GM18909 (cell line): ENCODE measurements around the gene DGKZ.
"Not testable (repeated sequence)": the region's sequence is repeated elsewhere in the genome, so short reads cannot be mapped to it uniquely, and the experiment has no call there.

Experiments used
- ATAC-seq: cut with Tn5 transposase; IDR thresholded peaks from one replicate; pipeline ENCODE4 v1.9.1; 2021; ENCODE audit warnings: mild to moderate bottlenecking; ENCODE audit not compliant: unreplicated experiment, poor library complexity

DGKZ gene

DNA sequence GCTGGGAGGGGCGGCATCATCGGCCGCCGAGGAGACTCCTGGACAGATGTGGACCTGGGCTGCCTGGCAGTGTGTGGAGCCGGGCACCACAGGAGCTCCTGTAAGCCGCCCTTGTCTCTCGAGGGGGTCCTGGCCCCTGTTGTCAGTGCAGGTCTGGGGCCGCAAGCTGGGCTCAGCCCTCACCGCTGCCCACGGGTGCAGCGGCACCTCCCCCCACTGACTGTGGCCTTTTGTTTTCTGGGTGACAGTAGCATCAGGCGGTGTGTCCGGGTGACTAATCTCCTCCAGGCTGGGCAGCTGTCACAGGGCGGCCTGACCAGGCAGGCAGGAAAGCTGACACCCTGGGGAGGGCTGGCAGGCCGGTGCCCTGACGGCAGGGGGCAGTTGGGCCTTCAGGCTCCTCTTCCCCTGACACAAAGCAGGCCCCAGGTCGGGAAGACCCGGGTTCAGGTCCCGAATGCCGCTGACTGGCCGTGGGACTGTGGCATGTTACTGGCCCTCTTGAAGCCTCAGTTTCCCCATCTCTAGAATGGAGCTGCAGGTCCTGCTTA is 16.3 kb downstream of the DGKZ start:
- no peak for ATAC-seq

DNA sequence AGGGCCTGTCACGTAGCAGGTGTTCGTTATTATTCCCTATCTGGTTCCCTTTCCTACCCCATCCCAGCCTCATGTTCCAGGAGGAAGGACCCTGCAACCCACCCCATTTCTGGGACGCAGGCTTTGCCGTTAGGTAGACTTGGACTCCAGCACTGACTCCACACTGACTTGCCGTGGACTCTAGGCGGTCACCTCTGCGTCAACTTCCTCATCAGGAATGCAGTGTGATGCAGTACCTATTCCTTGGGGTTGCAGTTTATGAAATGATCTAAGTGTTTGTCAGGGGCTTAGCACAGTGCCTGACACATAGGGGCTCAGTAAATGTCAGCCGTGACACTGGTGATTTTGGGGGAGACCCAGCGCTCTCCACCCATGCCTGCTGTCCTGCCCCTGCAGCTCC is 16.8 kb downstream of the DGKZ start:
- no peak for ATAC-seq

DNA sequence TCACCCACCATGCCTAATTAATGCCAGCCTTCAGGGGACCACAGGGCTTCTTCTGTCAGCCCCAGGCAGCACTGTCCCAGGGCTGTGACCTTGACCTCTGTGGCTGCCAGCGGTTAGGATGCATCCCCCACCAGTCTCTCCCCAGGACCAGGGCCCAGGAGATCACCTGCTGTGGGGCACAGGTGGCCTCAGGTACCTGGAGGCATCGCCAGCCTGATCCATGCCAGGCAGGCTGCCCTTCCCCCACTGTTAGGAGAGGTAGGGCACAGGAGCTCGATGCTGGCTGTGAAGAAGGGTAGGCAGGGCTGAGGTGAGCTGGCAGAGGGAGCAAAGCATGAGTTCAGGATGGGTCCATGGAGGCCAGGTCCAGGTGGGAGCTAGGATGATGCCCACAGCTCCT is 17.5 kb downstream of the DGKZ start:
- ATAC-seq = no peak

DNA sequence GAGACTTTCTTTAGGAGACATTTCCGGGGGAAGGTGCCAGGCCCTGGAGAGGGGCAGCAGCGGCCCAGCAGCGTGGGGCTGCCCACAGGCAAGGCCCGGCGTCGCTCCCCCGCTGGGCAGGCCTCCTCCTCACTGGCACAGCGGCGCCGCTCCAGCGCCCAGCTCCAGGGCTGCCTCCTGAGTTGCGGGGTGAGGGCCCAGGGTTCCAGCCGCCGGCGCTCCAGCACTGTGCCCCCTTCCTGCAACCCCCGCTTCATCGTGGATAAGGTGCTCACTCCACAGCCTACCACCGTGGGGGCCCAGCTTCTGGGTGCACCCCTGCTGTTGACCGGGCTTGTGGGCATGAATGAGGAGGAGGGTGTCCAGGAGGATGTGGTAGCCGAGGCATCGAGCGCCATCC is 19.0 kb downstream of the DGKZ start:
- no peak for ATAC-seq

DNA sequence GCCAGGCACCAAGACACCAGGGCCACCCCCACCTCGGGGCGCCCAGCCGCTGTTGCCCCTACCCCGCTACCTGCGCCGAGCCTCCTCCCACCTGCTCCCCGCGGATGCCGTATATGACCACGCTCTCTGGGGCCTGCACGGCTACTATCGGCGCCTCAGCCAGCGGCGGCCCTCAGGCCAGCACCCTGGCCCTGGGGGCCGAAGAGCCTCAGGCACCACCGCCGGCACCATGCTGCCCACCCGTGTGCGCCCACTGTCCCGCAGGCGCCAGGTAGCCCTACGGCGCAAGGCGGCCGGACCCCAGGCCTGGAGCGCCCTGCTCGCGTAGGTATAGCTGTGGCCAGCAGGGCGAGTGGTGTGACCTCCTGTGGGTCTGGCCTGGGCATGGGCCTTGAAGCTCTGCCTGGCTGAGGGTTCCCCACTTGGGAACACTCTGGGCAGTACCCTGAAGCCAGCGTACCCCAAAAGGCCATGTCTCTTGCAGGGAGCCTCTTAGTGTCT is 19.4 kb downstream of the DGKZ start:
- no peak for ATAC-seq

DNA sequence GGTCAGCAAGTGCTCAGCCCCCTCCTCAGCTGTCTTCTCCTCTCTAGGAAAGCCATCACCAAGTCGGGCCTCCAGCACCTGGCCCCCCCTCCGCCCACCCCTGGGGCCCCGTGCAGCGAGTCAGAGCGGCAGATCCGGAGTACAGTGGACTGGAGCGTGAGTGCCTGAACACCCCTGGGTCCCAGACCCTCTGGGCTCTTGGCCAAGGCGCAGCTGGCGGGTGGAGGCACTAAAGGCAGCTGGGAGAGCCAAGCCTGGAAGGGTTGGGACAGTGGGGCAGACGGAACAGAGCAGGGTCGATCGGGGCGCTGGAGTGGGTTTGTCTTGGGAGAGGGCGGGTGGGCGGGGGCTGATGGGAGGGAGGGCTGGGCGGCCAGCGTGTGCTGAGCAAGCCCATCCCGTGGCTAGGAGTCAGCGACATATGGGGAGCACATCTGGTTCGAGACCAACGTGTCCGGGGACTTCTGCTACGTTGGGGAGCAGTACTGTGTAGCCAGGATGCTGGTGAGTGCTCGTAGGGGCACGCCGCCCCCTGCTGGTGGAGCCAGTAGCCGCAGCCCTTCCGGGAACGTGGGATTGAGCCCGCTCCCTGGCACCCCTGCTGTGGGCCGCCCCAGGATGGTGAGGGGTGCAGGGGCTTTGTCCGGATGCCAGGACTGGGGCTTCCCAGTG is 20.1 kb downstream of the DGKZ start:
- peak; percentile 68 for ATAC-seq

DNA sequence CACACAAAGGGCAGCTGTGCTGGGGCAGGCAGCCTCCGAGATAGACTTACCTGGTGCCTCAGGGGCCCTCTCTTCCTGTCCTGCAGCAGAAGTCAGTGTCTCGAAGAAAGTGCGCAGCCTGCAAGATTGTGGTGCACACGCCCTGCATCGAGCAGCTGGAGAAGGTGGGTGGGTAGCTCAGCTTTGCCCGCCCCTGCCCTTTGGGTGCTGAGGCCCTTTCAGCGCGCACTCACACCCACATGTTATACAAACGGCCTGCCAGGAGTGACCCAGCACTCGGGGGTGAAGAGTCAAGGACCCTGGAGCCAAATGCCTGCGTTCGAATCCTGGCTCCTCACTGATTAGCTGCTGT is 20.6 kb downstream of the DGKZ start:
- ATAC-seq = no peak

DNA sequence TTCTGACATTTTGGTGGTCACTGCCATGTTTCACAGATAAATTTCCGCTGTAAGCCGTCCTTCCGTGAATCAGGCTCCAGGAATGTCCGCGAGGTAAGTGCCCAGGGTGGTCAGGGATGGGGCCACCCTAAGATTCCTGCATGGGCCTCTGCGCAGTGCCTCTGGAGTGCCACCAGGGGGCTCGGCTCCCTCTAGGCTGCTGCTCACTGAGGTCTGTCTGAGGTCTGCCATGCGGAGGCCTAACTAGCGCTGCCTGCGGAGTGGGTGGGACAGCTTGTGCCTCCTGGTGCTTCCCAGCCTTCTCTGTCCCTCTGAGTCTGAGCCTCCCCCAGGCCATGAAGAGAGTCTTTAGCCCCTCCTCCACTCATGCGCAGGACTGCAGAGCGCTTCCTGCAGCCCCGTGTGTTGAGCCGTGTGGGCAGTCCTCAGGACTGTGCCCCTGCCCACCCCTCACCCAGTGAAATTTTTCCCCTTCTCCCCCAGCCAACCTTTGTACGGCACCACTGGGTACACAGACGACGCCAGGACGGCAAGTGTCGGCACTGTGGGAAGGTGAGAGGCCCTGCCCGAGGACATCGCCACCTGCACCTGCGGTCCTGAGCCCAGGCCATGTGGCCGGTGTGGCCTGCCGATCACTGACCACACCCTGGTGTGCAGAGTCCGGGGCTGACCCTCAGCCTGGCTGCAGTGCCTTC is 22.3 kb downstream of the DGKZ start:
- no peak for ATAC-seq

DNA sequence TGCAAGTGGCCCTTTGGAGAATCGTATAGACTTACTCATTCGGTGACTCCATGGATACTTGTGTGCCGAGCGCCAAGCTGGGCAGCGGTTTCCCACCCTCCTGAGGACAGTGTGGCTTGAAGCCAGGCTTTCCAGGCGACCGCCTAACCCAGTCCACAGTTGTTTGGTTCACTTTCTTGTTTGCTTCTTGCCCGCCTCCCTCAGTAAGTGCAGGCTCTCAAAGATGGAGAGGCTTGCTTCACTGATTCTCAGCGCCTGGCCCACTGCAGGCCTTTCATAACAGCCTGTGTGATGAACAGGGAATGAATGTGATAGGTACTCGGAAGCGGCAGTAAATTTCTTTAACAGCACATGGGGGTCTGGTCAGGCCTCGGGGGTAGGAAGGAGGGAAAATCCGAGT is 23.0 kb downstream of the DGKZ start:
- ATAC-seq = no peak

DNA sequence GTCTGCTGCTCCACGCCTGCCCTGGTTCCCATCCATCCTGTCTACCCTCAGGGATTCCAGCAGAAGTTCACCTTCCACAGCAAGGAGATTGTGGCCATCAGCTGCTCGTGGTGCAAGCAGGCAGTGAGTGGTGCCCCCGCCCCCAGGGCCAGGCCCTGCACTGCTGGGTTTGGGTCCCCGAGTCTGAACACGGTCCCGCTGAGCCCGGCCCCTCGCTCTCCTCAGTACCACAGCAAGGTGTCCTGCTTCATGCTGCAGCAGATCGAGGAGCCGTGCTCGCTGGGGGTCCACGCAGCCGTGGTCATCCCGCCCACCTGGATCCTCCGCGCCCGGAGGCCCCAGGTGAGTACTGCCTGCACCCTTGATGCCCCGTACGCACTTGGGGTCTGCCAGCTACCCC is 24.0 kb downstream of the DGKZ start:
- ATAC-seq = not testable (repeated sequence)

DNA sequence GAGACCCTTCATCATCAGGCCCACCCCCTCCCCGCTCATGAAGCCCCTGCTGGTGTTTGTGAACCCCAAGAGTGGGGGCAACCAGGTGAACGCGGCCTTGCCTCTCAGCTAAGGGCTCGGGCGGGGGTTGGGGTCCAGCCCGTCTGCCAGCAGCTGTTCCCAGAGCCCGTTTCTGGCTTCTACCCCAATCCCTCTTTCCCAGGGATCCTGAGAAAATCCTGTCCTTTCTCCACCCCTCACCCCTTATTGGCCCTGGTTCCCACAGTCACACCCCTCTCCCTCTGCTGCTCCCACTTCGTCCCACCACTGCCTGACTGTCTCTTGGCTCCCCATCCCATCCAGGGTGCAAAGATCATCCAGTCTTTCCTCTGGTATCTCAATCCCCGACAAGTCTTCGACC is 24.8 kb downstream of the DGKZ start:
- ATAC-seq = no peak

DNA sequence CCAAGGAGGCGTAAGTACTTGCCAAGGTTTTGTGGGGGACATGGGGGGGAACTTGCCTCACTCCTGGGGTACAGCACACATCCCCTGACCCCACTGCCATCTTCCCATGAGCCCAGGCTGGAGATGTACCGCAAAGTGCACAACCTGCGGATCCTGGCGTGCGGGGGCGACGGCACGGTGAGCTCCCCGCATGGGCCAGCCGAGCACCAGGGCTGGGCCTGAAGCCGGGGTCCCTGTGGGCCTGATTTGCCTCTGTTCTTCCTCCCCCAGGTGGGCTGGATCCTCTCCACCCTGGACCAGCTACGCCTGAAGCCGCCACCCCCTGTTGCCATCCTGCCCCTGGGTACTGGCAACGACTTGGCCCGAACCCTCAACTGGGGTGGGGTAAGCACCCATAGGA is 25.2 kb downstream of the DGKZ start:
- not testable (repeated sequence) for ATAC-seq

DNA sequence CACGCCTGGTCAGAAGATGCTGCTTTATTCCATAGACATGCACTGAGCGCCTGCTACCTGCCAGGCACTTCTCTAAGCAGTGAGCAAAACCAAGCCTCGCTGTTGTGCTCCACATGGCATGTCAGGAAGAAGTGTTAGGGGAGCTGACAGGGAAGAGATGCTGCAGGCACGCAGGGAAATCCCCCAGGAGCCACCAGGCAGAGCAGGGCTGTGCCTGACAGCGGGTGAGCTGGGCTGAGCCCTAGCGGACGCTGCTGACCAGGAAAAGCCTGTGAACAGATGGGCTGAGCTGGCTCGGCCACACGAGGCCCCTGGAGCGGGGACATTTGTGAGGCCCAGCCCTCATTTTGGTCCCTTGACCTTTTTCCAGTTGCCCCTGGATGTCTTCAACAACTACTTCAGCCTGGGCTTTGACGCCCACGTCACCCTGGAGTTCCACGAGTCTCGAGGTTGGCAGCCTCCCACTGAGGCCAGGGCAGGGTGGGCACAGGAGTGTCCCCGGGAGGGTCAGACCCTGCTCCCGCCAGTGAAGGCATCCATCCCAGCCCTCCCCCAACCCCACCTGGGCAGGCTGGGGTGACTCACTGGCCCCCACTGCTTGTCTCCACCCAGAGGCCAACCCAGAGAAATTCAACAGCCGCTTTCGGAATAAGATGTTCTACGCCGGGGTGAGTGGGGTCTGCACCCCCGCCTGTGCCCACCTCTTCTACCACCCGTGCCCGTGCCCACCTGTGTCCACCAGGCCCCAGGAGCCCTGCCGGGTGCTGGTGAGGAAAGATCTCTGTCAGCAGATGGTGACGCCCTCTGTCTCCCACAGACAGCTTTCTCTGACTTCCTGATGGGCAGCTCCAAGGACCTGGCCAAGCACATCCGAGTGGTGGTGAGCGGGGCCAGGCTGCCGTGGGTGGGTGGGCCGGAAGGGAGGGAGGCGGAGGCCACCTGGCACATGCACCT is 26.8 kb downstream of the DGKZ start:
- ATAC-seq = no peak

DNA sequence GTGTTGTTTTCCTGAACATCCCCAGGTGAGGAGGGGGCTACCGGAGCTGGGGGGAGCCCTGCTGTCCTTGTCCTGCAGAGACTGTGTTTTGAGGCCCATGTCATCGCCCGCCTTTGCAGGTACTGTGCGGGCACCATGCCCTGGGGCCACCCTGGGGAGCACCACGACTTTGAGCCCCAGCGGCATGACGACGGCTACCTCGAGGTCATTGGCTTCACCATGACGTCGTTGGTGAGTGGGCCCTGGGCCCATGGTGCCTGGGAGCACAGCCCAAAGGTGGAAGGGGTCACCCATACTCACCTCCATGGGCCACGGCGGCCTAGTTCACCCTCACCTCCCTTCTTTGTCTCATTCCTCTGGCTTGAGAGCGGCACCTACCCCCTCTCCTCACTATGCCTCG is 27.6 kb downstream of the DGKZ start:
- ATAC-seq = no peak

DNA sequence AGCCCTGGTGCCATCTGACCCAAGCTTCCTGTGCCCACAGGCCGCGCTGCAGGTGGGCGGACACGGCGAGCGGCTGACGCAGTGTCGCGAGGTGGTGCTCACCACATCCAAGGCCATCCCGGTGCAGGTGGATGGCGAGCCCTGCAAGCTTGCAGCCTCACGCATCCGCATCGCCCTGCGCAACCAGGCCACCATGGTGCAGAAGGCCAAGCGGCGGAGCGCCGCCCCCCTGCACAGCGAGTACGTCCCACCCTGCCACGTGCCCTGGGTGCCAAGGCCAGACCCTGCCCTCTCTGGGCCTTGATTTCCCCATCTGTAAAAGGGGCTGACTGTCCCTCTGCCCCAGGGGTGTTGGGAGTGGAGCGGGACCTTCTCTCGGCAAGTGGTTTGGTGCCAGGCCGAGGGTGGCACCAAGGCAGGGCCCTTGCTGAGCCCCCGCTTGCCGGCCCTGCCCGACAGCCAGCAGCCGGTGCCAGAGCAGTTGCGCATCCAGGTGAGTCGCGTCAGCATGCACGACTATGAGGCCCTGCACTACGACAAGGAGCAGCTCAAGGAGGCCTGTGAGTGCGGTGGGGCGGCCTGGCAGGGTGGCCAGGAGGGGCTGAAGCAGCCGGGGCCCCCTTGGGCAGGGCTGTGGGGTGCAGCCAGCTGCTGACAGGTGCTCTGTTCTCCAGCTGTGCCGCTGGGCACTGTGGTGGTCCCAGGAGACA is 28.3 kb downstream of the DGKZ start:
- ATAC-seq = no peak

DNA sequence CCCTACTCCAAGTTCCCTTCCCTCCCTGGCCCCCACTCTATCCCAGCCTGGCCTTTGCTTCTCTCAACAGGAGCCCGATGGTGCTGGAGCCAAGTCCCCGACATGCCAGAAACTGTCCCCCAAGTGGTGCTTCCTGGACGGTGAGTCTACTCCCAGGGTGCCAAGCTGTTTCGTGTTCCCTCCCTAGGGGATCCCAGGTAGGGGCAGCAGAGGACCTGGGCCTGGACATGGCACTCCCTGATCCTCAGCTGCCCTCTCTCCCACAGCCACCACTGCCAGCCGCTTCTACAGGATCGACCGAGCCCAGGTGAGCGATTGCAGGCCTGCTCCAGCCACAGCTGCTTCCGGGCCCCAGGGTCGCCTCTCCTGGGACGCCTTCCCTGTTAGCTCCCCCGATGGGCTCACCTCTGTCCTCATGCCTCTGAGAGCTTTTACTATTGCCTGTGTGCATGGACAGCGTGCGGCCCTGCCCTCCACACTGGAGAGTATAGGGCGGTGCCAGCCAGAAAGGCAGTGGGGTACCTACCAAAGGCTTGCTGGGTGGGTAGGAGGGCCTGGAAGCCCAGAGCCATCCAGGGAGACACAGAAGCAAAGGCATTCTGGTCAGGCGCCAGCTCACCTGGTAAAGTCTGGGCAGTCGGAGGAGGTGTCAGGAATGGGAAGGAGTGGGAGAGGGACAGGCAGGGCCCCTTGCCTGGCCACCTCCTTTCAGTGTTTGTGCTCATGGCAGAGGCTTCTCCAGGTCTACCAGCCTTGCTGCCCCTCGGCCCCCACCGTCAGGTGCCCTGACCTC is 29.2 kb downstream of the DGKZ start:
- no peak for ATAC-seq

DNA sequence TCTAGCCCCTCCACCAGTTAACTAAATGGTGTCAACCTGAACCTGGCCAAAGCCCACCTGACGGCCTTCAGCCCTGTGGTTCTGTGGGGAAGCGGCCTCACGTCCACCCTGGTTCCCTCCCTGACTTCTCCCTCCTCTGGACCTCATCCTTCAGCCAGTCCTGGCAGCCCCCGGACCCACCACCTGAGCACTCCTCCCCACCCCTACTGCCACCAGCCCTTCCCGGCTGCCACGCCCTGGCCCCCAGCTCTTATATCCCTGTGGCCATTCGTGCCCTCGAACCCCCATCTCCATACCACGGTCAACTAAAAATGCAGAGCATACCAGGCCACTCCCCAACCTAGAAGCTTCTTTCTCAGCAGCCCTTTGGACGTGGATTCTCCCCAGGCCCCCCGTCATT is 30.0 kb downstream of the DGKZ start:
- ATAC-seq = no peak

DNA sequence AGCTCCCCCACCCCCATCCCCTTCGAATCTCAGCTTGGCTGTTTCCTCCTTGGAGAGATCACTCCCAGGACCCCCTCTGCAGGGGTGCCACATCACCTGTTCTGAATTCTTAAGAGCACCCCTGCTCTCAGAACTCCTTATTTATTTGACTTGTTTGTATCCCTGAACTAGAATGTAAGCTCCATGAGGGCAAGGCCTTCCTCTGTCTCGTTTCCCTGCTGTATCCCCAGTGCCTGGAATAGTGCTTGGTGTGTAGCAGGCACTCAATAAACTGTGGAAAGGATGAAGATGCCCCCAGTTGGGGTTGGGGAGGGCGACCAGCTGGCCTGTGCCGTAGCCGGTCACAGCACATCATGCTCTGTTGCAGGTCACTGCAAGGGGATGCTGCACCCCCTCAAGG is 30.6 kb downstream of the DGKZ start:
- no peak for ATAC-seq

DNA sequence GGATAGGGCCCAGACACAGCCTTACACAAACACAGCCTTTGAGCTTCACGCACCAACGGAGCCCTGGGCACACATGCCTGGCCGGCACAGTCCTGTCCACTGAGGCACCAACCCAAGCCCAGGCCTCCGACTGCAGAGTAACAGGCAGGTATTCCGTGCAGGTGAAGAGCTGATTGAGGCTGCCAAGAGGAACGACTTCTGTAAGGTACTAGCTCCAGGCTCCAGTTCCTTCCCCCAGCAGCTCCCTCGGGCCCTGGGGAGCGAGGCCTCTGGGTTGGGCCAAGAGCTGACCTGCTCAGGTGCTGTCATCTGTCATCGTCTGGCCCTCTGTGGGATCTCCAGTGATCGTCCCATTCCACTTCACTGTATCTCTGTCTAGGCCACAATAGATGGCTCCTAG is 31.0 kb downstream of the DGKZ start:
- ATAC-seq = no peak
